BLaER1 treated with 17β-estradiol and CSF1 and Interleukin-3, amounts not matched to agents 10 nM and 100 nM (cell line): Measurements from ENCODE around the gene C1QBP.

Source experiments
- H3K27ac ChIP-seq, 11 experiments: shearing (Covaris generic); formaldehyde crosslinking; 2 replicates each; pipeline ENCODE4 v1.8.1; 2022
- H3K27me3 ChIP-seq, 11 experiments: shearing (Covaris generic); formaldehyde crosslinking; 2 replicates each; pipeline ENCODE4 v1.8.1; 2022
- H3K36me3 ChIP-seq, 11 experiments: shearing (Covaris generic); formaldehyde crosslinking; 2 replicates each; pipeline ENCODE4 v1.8.1; 2022
- H3K4me1 ChIP-seq, 10 experiments: shearing (Covaris generic); formaldehyde crosslinking; 2 replicates each; pipeline ENCODE4 v1.8.1; 2022
- H3K4me2 ChIP-seq, 11 experiments: shearing (Covaris generic); formaldehyde crosslinking; 2 replicates each; pipeline ENCODE4 v1.8.1; 2022
- H3K4me3 ChIP-seq, 10 experiments: shearing (Covaris generic); formaldehyde crosslinking; 2 replicates each; pipeline ENCODE4 v1.8.1; 2022
- H3K9ac ChIP-seq, 11 experiments: shearing (Covaris generic); formaldehyde crosslinking; 2 replicates each; pipeline ENCODE4 v1.8.1; 2022
- H3K9me3 ChIP-seq, 11 experiments: shearing (Covaris generic); formaldehyde crosslinking; replicated peaks in 1 of 11; 2 replicates each; pipeline ENCODE4 v1.8.1; 2022
- H4K20me1 ChIP-seq, 11 experiments: shearing (Covaris generic); formaldehyde crosslinking; 2 replicates each; pipeline ENCODE4 v1.8.1; 2022
- Cebpa-rat ChIP-seq, 11 experiments: shearing (Covaris generic); IDR thresholded peaks; 2 replicates each; pipeline ENCODE4 v1.8.1; 2022

Gene C1QBP

DNA sequence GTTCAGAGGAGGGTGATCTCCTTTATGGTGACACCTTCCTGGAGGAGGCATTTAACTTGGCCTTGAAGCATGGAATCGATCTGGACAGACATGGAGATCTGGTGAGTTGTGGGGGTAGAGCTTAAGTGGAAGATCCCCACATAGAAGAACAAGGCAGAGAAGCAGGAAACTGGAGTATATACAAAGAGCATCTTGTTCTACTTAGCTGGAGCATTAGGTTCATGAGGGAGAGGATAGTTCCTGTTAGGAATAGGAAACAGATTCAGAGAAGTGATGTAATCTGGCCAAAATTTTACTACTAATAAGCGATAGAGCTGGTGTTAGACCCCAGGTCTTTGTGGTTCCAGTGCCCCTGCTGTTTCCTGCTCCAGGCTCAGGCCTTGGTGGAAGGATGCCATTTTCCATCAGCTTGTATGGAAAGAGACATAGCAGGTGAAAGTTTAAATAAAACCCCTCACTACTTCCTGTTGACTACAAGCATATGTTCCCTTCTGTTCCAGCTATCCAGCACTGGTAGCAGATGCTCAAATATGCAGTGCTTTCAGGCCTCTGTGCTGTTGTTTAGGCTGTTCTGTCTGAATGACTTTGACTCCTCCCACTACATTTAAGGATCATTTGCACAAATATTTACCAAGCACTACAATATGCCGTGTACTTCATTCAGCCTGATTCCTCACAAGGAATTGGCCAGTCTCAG is 9.6 kb downstream of the C1QBP start:
- H3K27ac ChIP-seq = no peak overlapping the region

GRCh38 chr17:5425826-5426225 is 13.1 kb downstream of the C1QBP start:
- Histone ChIP-seq H3K4me1 (peaks cover 12 to 30% (median 19%) of the 10 kb centered on the region in 10 experiments), H3K4me3 (no peak overlapping the region), H3K9me3 (no peaks in the 10 kb centered on the region), H3K36me3 (peaks cover 92 to 99% (median 97%) of the 10 kb centered on the region in 11 experiments), H3K4me2 (no peak overlapping the region), H3K9ac (no peak overlapping the region), H3K27ac (no peak overlapping the region), H3K27me3 (no peaks in the 10 kb centered on the region), H4K20me1 (peaks cover 0 to 33% (median 10%) of the 10 kb centered on the region in 11 experiments; a peak in 16 of 22 replicates)
- no peak for TF ChIP-seq Cebpa-rat (IDR thresholded peaks at IDR 0.05)

More for the DNA sequence above, 9.6 kb downstream of the C1QBP start:
- peaks cover 0 to 12% (median 7%) of the 10 kb centered on the region in 10 experiments; a peak in 7 of 20 replicates for H3K4me1 ChIP-seq
- peaks cover 14 to 68% (median 43%) of the 10 kb centered on the region in 11 experiments; a peak in 20 of 22 replicates for H4K20me1 ChIP-seq
- no peak overlapping the region for H3K4me3 ChIP-seq
- no peaks in the 10 kb centered on the region for H3K27me3 ChIP-seq
- H3K9me3 ChIP-seq = no peaks in the 10 kb centered on the region
- H3K9ac ChIP-seq = no peak overlapping the region
- no peak for TF ChIP-seq Cebpa-rat (IDR thresholded peaks at IDR 0.05)
- peaks cover 98 to 100% (median 100%) of the 10 kb centered on the region in 11 experiments for H3K36me3 ChIP-seq
- H3K4me2 ChIP-seq = no peak overlapping the region

DNA sequence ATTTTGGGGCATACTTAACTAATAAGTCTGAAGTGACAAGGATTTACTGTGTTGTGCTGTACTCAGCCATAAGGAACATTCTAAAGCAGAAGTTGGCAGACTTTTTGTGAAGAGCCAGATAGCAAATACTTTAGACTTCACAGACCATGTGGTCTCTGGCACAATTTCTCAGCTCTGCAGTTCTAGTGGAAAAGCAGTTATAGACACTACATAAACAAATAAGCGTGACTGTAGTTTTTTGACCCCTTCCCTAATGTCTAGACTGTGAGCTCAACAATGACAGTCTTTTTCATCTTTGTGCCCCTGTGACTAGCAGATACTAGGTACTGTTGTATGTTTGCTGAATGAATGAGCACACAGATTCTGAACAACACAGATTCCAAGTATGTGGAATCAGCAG is 14.0 kb downstream of the C1QBP start:
- peaks cover 15 to 32% (median 22%) of the 10 kb centered on the region in 10 experiments for H3K4me1 ChIP-seq
- no peaks in the 10 kb centered on the region for H3K27me3 ChIP-seq
- H3K4me2 ChIP-seq = no peak overlapping the region
- no peak for TF ChIP-seq Cebpa-rat (IDR thresholded peaks at IDR 0.05)
- H3K9me3 ChIP-seq = no peaks in the 10 kb centered on the region
- no peak overlapping the region for H3K9ac ChIP-seq
- H3K27ac ChIP-seq = no peak overlapping the region
- H3K4me3 ChIP-seq = no peak overlapping the region
- H3K36me3 ChIP-seq = peaks cover 82 to 89% (median 87%) of the 10 kb centered on the region in 11 experiments
- H4K20me1 ChIP-seq = peaks cover 0 to 25% (median 6%) of the 10 kb centered on the region in 11 experiments; a peak in 8 of 22 replicates

DNA sequence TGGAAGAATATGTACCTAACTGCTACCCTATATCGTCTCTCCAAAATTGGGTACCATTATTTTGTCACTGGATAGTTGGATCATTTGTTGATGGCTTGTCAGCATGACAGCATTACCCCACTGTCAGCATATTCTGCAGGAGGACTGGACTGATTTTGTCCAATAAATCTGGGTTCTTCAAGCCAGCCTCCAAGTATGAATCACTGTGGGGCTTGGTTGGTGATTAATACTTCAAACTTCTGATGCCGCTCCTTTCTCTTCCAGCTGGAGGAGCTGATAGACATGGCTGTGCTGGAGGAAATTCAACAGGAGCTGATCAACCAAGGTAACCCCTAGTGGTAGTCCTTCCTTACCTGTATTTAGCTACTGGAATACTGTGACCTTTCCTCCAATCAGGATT is 16.4 kb downstream of the C1QBP start:
- Histone ChIP-seq H3K27me3 (no peaks in the 10 kb centered on the region), H4K20me1 (peaks cover 0 to 25% (median 12%) of the 10 kb centered on the region in 11 experiments; a peak in 17 of 22 replicates), H3K9ac (no peak overlapping the region), H3K4me1 (peaks cover 25 to 35% (median 28%) of the 10 kb centered on the region in 10 experiments), H3K36me3 (peaks cover 61 to 74% (median 64%) of the 10 kb centered on the region in 11 experiments), H3K4me2 (0 out of 22 replicates have a peak overlapping the region, but pooled peaks of 2 of the 11 experiments have one; percentile 93 to 95), H3K4me3 (no peak overlapping the region), H3K27ac (no peak overlapping the region), H3K9me3 (no peaks in the 10 kb centered on the region)
- no peak for TF ChIP-seq Cebpa-rat (IDR thresholded peaks at IDR 0.05)

- no peak for TF ChIP-seq Cebpa-rat (IDR thresholded peaks at IDR 0.05)
- Histone ChIP-seq H3K9ac (peak within 1 kb of the TSS; percentile 86 to 95 (median 93)), H3K4me1 (peaks cover 35 to 46% (median 39%) of the 10 kb centered on the region in 10 experiments), H3K4me3 (peak within 1 kb of the TSS; percentile 77 to 94 (median 86)), H3K4me2 (peak within 1 kb of the TSS; percentile 85 to 99 (median 96)), H4K20me1 (peaks cover 0 to 41% (median 27%) of the 10 kb centered on the region in 11 experiments; a peak in 17 of 22 replicates), H3K27ac (peak within 1 kb of the TSS; percentile 76 to 95 (median 92)), H3K36me3 (peaks cover 55 to 74% (median 64%) of the 10 kb centered on the region in 11 experiments), H3K27me3 (no peaks in the 10 kb centered on the region), H3K9me3 (no peaks in the 10 kb centered on the region)
Measured at GRCh38 chr17:5419959-5420653, 18.8 kb downstream of the C1QBP start, which contains the start of gene RPAIN. RPAIN (plus strand) TSS chr17:5420182; CDS start chr17:5420211, 29 bp downstream.

DNA sequence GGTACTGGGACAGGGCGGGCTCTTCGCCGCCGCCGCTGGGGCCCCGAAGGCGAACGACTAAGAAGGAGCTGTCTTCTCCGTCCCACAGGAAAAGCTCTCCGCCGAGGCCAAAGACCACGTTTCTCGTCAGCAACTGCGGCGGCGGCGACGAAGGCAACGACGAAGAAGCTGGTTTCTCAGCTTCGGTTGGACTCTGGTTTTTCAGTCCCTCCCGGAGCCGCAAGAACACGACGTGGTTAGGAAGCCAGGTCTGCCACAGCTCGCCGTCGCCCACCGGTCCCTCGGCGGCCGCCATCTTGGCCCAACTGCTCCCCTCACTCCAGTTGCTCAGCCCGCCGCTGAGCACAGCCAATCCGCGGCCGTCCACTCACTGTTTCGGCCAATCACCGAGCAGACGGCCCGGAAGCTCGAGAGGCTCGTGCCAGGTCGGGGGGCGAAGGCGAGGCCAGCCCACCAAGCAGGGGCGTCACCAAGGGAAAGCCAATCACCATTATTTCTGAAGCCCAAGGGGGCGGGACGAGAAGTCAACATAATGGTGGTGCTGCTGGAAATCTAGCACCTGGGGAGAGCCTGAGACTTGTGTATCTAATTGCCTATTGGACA is 19.5 kb downstream of the C1QBP start, which contains the start of gene NUP88:
Gene NUP88 (minus strand): TSS at position 307 of the 603 bp plus-strand sequence. CDS start 12 bp downstream, at position 295.
- H3K4me1 ChIP-seq = peaks cover 35 to 46% (median 40%) of the 10 kb centered on the region in 10 experiments
- no peak for TF ChIP-seq Cebpa-rat (IDR thresholded peaks at IDR 0.05)
- peak within 1 kb of the TSS; percentile 86 to 95 (median 93) for H3K9ac ChIP-seq
- no peaks in the 10 kb centered on the region for H3K27me3 ChIP-seq
- H4K20me1 ChIP-seq = peaks cover 0 to 47% (median 28%) of the 10 kb centered on the region in 11 experiments; a peak in 17 of 22 replicates
- H3K4me3 ChIP-seq = peak within 1 kb of the TSS; percentile 77 to 94 (median 86)
- H3K36me3 ChIP-seq = peaks cover 55 to 74% (median 64%) of the 10 kb centered on the region in 11 experiments
- H3K4me2 ChIP-seq = peak within 1 kb of the TSS; percentile 85 to 99 (median 96)
- no peaks in the 10 kb centered on the region for H3K9me3 ChIP-seq
- H3K27ac ChIP-seq = peak within 1 kb of the TSS; percentile 76 to 95 (median 92)

DNA sequence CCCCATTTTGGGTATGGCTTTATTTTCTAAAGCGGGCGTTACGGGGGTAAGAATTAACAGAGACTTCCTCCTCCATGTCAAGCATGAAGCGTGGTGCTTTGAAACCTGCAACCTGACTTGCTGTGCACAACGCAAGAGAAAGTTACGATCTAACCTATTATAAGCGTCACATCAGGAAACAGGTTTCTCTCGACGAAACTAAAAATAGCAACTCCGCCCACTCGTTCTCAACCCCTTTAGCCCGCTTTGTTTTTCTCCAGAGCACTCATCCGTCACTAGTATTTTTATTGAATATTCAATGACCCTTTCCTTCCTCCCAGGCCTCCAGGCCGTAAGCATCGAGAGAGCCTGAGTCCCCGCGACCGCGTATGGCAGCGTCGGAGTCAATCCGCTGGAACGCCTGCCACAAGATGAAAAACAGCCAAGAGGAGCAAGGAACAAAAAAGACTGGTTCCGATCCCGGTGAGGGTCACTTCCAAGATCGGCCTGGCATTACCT is 20.0 kb downstream of the C1QBP start:
- Histone ChIP-seq H3K4me1 (peaks cover 35 to 51% (median 44%) of the 10 kb centered on the region in 10 experiments), H3K4me3 (peak overlapping the region; percentile 77 to 94 (median 86)), H4K20me1 (peaks cover 0 to 52% (median 34%) of the 10 kb centered on the region in 11 experiments; a peak in 18 of 22 replicates), H3K9ac (peak overlapping the region; percentile 86 to 95 (median 93)), H3K4me2 (peak overlapping the region; percentile 85 to 99 (median 96)), H3K27ac (peak overlapping the region; percentile 76 to 95 (median 92)), H3K27me3 (no peaks in the 10 kb centered on the region), H3K36me3 (peaks cover 55 to 74% (median 64%) of the 10 kb centered on the region in 11 experiments), H3K9me3 (no peaks in the 10 kb centered on the region)
- TF ChIP-seq Cebpa-rat (IDR thresholded peaks at IDR 0.05) = no peak

- peaks cover 35 to 49% (median 38%) of the 10 kb centered on the region in 10 experiments for H3K4me1 ChIP-seq
- H3K27me3 ChIP-seq = no peaks in the 10 kb centered on the region
- H4K20me1 ChIP-seq = peaks cover 0 to 72% (median 54%) of the 10 kb centered on the region in 11 experiments; a peak in 19 of 22 replicates
- H3K36me3 ChIP-seq = peaks cover 55 to 74% (median 64%) of the 10 kb centered on the region in 11 experiments
- peak overlapping the region in 9 of 11 experiments; percentile 9 to 94 (median 35); a peak in 10 of 22 replicates for H3K9ac ChIP-seq
- peak overlapping the region in 3 of 10 experiments; percentile 21 to 94 (median 91); a peak in 2 of 20 replicates for H3K4me3 ChIP-seq
- TF ChIP-seq Cebpa-rat (IDR thresholded peaks at IDR 0.05) = no peak
- peak overlapping the region; percentile 49 to 99 (median 96) for H3K4me2 ChIP-seq
- no peaks in the 10 kb centered on the region for H3K9me3 ChIP-seq
- no peak overlapping the region for H3K27ac ChIP-seq
Measured at GRCh38 chr17:5416901-5417300, 22.1 kb downstream of the C1QBP start.
